ENCODE data around the gene ZNF491. TPM values are rescaled to one million over a fixed set of nuclear protein-coding genes. Genes with fewer than 3 reads are reported as not detected.

The ZNF491 gene
- total and polyA plus RNA-seq, 2 donors (not counting 1 experiment from before 2014, with no cell fraction given) = 0.57 to 1.7 TPM

- Histone ChIP-seq H3K9ac (ENCODE audit: low read length) (no peak overlapping the region), H3K36me3 (replicated peaks in 1 of 2; ENCODE audit: control extremely low read depth in 1 of 2, control insufficient read depth in 1 of 2, extremely low read depth in 1 of 2, insufficient read depth in 2 of 2, low read length in 1 of 2) (no peaks in the 10 kb centered on the region), H2AFZ (ENCODE audit: insufficient read depth, low read depth, low read length, poor library complexity, severe bottlenecking) (no peak overlapping the region), H3K27ac (ENCODE audit: low read length in 2 of 2) (no peak overlapping the region), H3K9me3 (ENCODE audit: control extremely low read depth in 1 of 3, control insufficient read depth in 2 of 3, insufficient read depth in 1 of 3, low read length in 2 of 3) (peaks cover 9 to 27% (median 18%) of the 10 kb centered on the region in 3 donors), H3K4me2 (replicated peaks; ENCODE audit: low read depth, low read length, poor library complexity, severe bottlenecking) (no peak overlapping the region), H3K27me3 (replicated peaks in 1 of 4; ENCODE audit: control extremely low read depth in 1 of 4, control insufficient read depth in 3 of 4, insufficient read depth in 4 of 4, low read length in 3 of 4) (no peaks in the 10 kb centered on the region), H3K79me2 (ENCODE audit: control insufficient read depth, insufficient read depth, low read length) (no peaks in the 10 kb centered on the region), H3K4me1 (ENCODE audit: control insufficient read depth in 2 of 2, insufficient read depth in 2 of 2, low read length in 2 of 2) (no peaks in the 10 kb centered on the region), H3K4me3 (ENCODE audit: control extremely low read depth in 1 of 5, extremely low read depth in 1 of 5, insufficient read depth in 1 of 5, low read depth in 2 of 5, low read length in 4 of 5) (no peak overlapping the region), H4K20me1 (ENCODE audit: control insufficient read depth, insufficient read depth, low read length, poor library complexity, severe bottlenecking) (no peaks in the 10 kb centered on the region)
- CTCF ChIA-PET = no interaction called here
- Mint-ChIP-seq H3K27ac (no peak overlapping the region), H3K9me3 (ENCODE audit: insufficient read depth) (peaks cover 21% of the 10 kb centered on the region), H3K4me3 (no peak overlapping the region), H3K4me1 (no peaks in the 10 kb centered on the region), H3K27me3 (peaks cover 19% of the 10 kb centered on the region)
- TF ChIP-seq, protein P1, sequence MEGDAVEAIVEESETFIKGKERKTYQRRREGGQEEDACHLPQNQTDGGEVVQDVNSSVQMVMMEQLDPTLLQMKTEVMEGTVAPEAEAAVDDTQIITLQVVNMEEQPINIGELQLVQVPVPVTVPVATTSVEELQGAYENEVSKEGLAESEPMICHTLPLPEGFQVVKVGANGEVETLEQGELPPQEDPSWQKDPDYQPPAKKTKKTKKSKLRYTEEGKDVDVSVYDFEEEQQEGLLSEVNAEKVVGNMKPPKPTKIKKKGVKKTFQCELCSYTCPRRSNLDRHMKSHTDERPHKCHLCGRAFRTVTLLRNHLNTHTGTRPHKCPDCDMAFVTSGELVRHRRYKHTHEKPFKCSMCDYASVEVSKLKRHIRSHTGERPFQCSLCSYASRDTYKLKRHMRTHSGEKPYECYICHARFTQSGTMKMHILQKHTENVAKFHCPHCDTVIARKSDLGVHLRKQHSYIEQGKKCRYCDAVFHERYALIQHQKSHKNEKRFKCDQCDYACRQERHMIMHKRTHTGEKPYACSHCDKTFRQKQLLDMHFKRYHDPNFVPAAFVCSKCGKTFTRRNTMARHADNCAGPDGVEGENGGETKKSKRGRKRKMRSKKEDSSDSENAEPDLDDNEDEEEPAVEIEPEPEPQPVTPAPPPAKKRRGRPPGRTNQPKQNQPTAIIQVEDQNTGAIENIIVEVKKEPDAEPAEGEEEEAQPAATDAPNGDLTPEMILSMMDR (IDR thresholded peaks at IDR 0.05) = no peak
- no peak for TF ChIP-seq EZH2 (IDR thresholded peaks at IDR 0.05; ENCODE audit: borderline replicate concordance, insufficient read depth, low read depth, low read length, poor library complexity, severe bottlenecking)
- ATAC-seq (ENCODE audit: low read depth) = no peak
- 85% methylated on average over 3 of the region's 7 CpGs for WGBS (ENCODE audit: insufficient coverage)
- POLR2A ChIA-PET = no interaction called here
- intact Hi-C loops (cut with micrococcal nuclease) = no loop called here
- no peak for DNase-seq
Measured at GRCh38 chr19:11759805-11760204, 38.5 kb upstream of the ZNF491 start.

- no peak overlapping the region for H3K4me3 ChIP-seq (ENCODE audit: control extremely low read depth in 1 of 5, extremely low read depth in 1 of 5, insufficient read depth in 1 of 5, low read depth in 2 of 5, low read length in 4 of 5)
- DNase-seq (no peak), ATAC-seq (ENCODE audit: low read depth) (no peak)
- H3K4me3 Mint-ChIP-seq = no peak overlapping the region
- H3K4me2 ChIP-seq (replicated peaks; ENCODE audit: low read depth, low read length, poor library complexity, severe bottlenecking) = no peak overlapping the region
- peaks cover 12% of the 10 kb centered on the region for H3K4me1 Mint-ChIP-seq
- peaks cover 19% of the 10 kb centered on the region for H3K79me2 ChIP-seq (ENCODE audit: control insufficient read depth, insufficient read depth, low read length)
- H3K27me3 ChIP-seq (replicated peaks in 1 of 4; ENCODE audit: control extremely low read depth in 1 of 4, control insufficient read depth in 3 of 4, insufficient read depth in 4 of 4, low read length in 3 of 4) = no peaks in the 10 kb centered on the region
- no peaks in the 10 kb centered on the region for H4K20me1 ChIP-seq (ENCODE audit: control insufficient read depth, insufficient read depth, low read length, poor library complexity, severe bottlenecking)
- ChIA-PET CTCF (interaction anchor here (1.2 kb wide), 1 partner anchor 35 kb away, joined by 5 read pairs; the partner anchor contains the start of gene ZNF491), POLR2A (no interaction called here)
- no peak for TF ChIP-seq EZH2 (IDR thresholded peaks at IDR 0.05; ENCODE audit: borderline replicate concordance, insufficient read depth, low read depth, low read length, poor library complexity, severe bottlenecking)
- TF ChIP-seq, protein P1 (IDR thresholded peaks at IDR 0.05) = no peak
- H3K27me3 Mint-ChIP-seq = peaks cover 15% of the 10 kb centered on the region
- H3K36me3 ChIP-seq (replicated peaks in 1 of 2; ENCODE audit: control extremely low read depth in 1 of 2, control insufficient read depth in 1 of 2, extremely low read depth in 1 of 2, insufficient read depth in 2 of 2, low read length in 1 of 2) = no peaks in the 10 kb centered on the region
- intact Hi-C loops (cut with micrococcal nuclease) = no loop called here
- H2AFZ ChIP-seq (ENCODE audit: insufficient read depth, low read depth, low read length, poor library complexity, severe bottlenecking) = no peak overlapping the region
- no peak overlapping the region for H3K9ac ChIP-seq (ENCODE audit: low read length)
- peaks cover 9 to 14% of the 10 kb centered on the region in 2 donors for H3K4me1 ChIP-seq (ENCODE audit: control insufficient read depth in 2 of 2, insufficient read depth in 2 of 2, low read length in 2 of 2)
- H3K27ac Mint-ChIP-seq = no peak overlapping the region
- peaks cover 11% of the 10 kb centered on the region for H3K9me3 Mint-ChIP-seq (ENCODE audit: insufficient read depth)
- no peak overlapping the region for H3K27ac ChIP-seq (ENCODE audit: low read length in 2 of 2)
- no CpG with 5 or more reads among the region's 3 CpGs for WGBS (ENCODE audit: insufficient coverage)
- peaks cover 5 to 7% (median 7%) of the 10 kb centered on the region in 3 donors for H3K9me3 ChIP-seq (ENCODE audit: control extremely low read depth in 1 of 3, control insufficient read depth in 2 of 3, insufficient read depth in 1 of 3, low read length in 2 of 3)
Measured at GRCh38 chr19:11763117-11763516, 35.2 kb upstream of the ZNF491 start.

Measured in B cell (primary cell).